T-helper 2 cell treated with Interferon-gamma antibody and Interleukin-4, amounts not matched to agents 100 ng/mL and 5 ng/mL, for 36 hours (primary cell): ENCODE results near the gene CERS2. TPM values are rescaled to one million over a fixed set of nuclear protein-coding genes. Genes with fewer than 3 reads are reported as not detected.

Source experiments
- intact Hi-C: fragments of 100-400 bp; cut with micrococcal nuclease; formaldehyde crosslinking; loops from one replicate; pipeline ENCODE4 v1.15.1; 2023
- total RNA-seq: library from RNA; stranded (reverse); gene quantifications from 2 replicates; pipeline ENCODE4 v1.2.3, GENCODE V29; 2022

Gene CERS2
- total RNA-seq: 167 and 172 TPM in 2 replicates

- intact Hi-C loops: loop anchor here (5.0 to 10.0 kb wide), 3 partner anchors 48 to 413 kb away; partner anchors contain the start of genes ENSA and SETDB1
Measured at GRCh38 chr1:150974580-150975478, at the start of gene CERS2. Gene CERS2, minus strand, starts transcription at chr1:150974835. Its CDS starts 5,745 bp downstream, at chr1:150969090.

- intact Hi-C loops: no loop called here
Measured at GRCh38 chr1:151013518-151013917, 38.9 kb upstream of the CERS2 start.

- intact Hi-C loops: no loop called here
Measured at GRCh38 chr1:151012684-151013471, 38.2 kb upstream of the CERS2 start.

GRCh38 chr1:151011154-151011850 lies 36.7 kb upstream of the CERS2 start:
- intact Hi-C loops: no loop called here

GRCh38 chr1:151010346-151010726 lies 35.7 kb upstream of the CERS2 start:
- intact Hi-C loops: no loop called here

- intact Hi-C loops: loop anchor here (2.0 to 10.0 kb wide), 3 partner anchors 61 to 445 kb away; partner anchors contain the start of genes GABPB2 and TNFAIP8L2
Measured at GRCh38 chr1:151009674-151010345, 35.2 kb upstream of the CERS2 start.

- intact Hi-C loops: loop anchor here (2.0 to 10.0 kb wide), 3 partner anchors 62 to 444 kb away; partner anchors contain the start of genes GABPB2 and TNFAIP8L2
Measured at GRCh38 chr1:151009206-151009587, 34.6 kb upstream of the CERS2 start.

- intact Hi-C loops: loop anchor here (1.0 to 10.0 kb wide), 5 partner anchors 29 to 444 kb away; partner anchors contain the start of genes GABPB2 and TNFAIP8L2
Measured at GRCh38 chr1:151008244-151009205, 33.9 kb upstream of the CERS2 start, which contains the start of gene PRUNE1. Gene PRUNE1, plus strand, starts transcription at chr1:151008449. Its CDS starts 184 bp downstream, at chr1:151008633.

GRCh38 chr1:151007853-151008243 lies 33.2 kb upstream of the CERS2 start:
- intact Hi-C loops: loop anchor here (1.0 to 10.0 kb wide), 5 partner anchors 29 to 443 kb away; partner anchors contain the start of genes GABPB2 and TNFAIP8L2

- intact Hi-C loops: loop anchor here (5.0 to 10.0 kb wide), 2 partner anchors 151 to 442 kb away; partner anchors contain the start of gene TNFAIP8L2
Measured at GRCh38 chr1:151006327-151007052, 31.9 kb upstream of the CERS2 start, which contains the start of gene MINDY1. Gene MINDY1, minus strand, starts transcription at chr1:151006902. Its CDS starts 4,285 bp downstream, at chr1:151002617.

- intact Hi-C loops: loop anchor here (5.0 to 10.0 kb wide), 2 partner anchors 151 to 441 kb away; partner anchors contain the start of gene TNFAIP8L2
Measured at GRCh38 chr1:151005729-151006319, 31.2 kb upstream of the CERS2 start.

- intact Hi-C loops: loop anchor here (10.0 kb wide), 1 partner anchor 438 kb away; no protein-coding TSS in a partner anchor
Measured at GRCh38 chr1:151003180-151003579, 28.5 kb upstream of the CERS2 start.

- intact Hi-C loops: loop anchor here (10.0 kb wide), 1 partner anchor 438 kb away; no protein-coding TSS in a partner anchor
Measured at GRCh38 chr1:151002611-151003010, 28.0 kb upstream of the CERS2 start.

GRCh38 chr1:151002051-151002450 lies 27.4 kb upstream of the CERS2 start:
- intact Hi-C loops: loop anchor here (10.0 kb wide), 1 partner anchor 437 kb away; no protein-coding TSS in a partner anchor

- intact Hi-C loops: loop anchor here (10.0 kb wide), 1 partner anchor 437 kb away; no protein-coding TSS in a partner anchor
Measured at GRCh38 chr1:151001602-151002001, 27.0 kb upstream of the CERS2 start.

- intact Hi-C loops: loop anchor here (10.0 kb wide), 1 partner anchor 436 kb away; no protein-coding TSS in a partner anchor
Measured at GRCh38 chr1:151000408-151000807, 25.8 kb upstream of the CERS2 start.

GRCh38 chr1:150999926-151000325 lies 25.3 kb upstream of the CERS2 start:
- intact Hi-C loops: loop anchor here (10.0 kb wide), 1 partner anchor 435 kb away; no protein-coding TSS in a partner anchor
